Endothelial cell of umbilical vein (primary cell): ENCODE measurements around the gene C17orf78. TPM values are rescaled to one million over a fixed set of nuclear protein-coding genes. Genes with fewer than 3 reads are reported as not detected.

ENCODE experiments used
- BruUV-seq: library from RNA; stranded (reverse); fragments of 400-500 nt; replicated peaks from 2 replicates; lab custom pipeline; 2021; lab: Mats Ljungman, UMichigan
- CTCF ChIA-PET: fragments of 300-600, 350-600 bp; sonication (Branson Sonifier 250); formaldehyde crosslinking; loops from one replicate; lab custom pipeline; 2021; ENCODE audit warnings: antibody characterized with exemption, inconsistent platforms; lab: Charles Lee
- POLR2A ChIA-PET: fragments of 300-600, 350-600 bp; sonication (Branson Sonifier 250); formaldehyde crosslinking; loops from one replicate; lab custom pipeline; 2021; ENCODE audit warnings: antibody characterized with exemption, inconsistent platforms; lab: Charles Lee
- DNase-seq: peaks from one replicate; pipeline ENCODE4 v3.0.0-alpha.2; 2011; ENCODE audit warnings: low read depth, low spot score
- FAIRE-seq: peaks from 2 replicates; lab custom pipeline; 2011; peaks lifted over from hg19 to GRCh38; lab: Jason Lieb, UNC
- H2AFZ ChIP-seq: 2 replicates; pipeline ENCODE4 v1.6.0; 2012; ENCODE audit warnings: low read depth, low read length, control low read depth, inconsistent platforms
- H3K27ac ChIP-seq: 2 replicates; pipeline ENCODE4 v1.5.1; 2011; ENCODE audit warnings: low read depth, mild to moderate bottlenecking, control low read depth, low read length, moderate library complexity; ENCODE audit not compliant: insufficient read depth
- H3K27me3 ChIP-seq, 2 experiments: 2 replicates each; pipeline versions ENCODE4 v1.6.0 to v1.6.1; 2011; ENCODE audit warnings: low read length in 2 of 2, mixed read lengths in 1 of 2; ENCODE audit not compliant: control insufficient read depth in 2 of 2, insufficient read depth in 2 of 2
- H3K36me3 ChIP-seq, 2 experiments: 2 replicates in 1 of 2; 3 replicates in 1 of 2; pipeline ENCODE4 v1.5.1; 2011; ENCODE audit warnings: low read length in 2 of 2, mild to moderate bottlenecking in 1 of 2, moderate library complexity in 1 of 2; ENCODE audit not compliant: control insufficient read depth in 2 of 2, insufficient read depth in 2 of 2; ENCODE audit errors: extremely low read depth in 1 of 2
- H3K4me1 ChIP-seq: 3 replicates; pipeline ENCODE4 v1.5.1; 2011; ENCODE audit warnings: mild to moderate bottlenecking, low read length; ENCODE audit not compliant: control insufficient read depth, insufficient read depth; ENCODE audit errors: extremely low read depth
- H3K4me2 ChIP-seq: 2 replicates; pipeline ENCODE4 v1.6.1; 2011; ENCODE audit warnings: low read length, control low read depth, mixed read lengths; ENCODE audit not compliant: insufficient read depth
- H3K4me3 ChIP-seq, 3 experiments: fragments of 200-600 bp in 1 of 3; sonication (generic), shearing (Covaris generic) in 1 of 3; replicated peaks in 1 of 3; 2 replicates each; pipeline ENCODE4 v1.5.1; 2011 to 2016; ENCODE audit warnings: control low read depth in 3 of 3, low read length in 3 of 3, mild to moderate bottlenecking in 2 of 3, inconsistent platforms in 1 of 3, low read depth in 1 of 3, moderate library complexity in 1 of 3; ENCODE audit not compliant: insufficient read depth in 1 of 3
- H3K79me2 ChIP-seq: 2 replicates; pipeline ENCODE4 v1.6.0; 2012; ENCODE audit warnings: low read length, inconsistent platforms; ENCODE audit not compliant: control insufficient read depth, insufficient read depth
- H3K9ac ChIP-seq: replicated peaks from 2 replicates; pipeline ENCODE3; 2011; ENCODE audit warnings: low read length, control low read depth; ENCODE audit not compliant: insufficient read depth; ENCODE audit errors: extremely low read depth
- H3K9me1 ChIP-seq: replicated peaks from 3 replicates; pipeline ENCODE4 v1.6.0; 2011; ENCODE audit warnings: mild to moderate bottlenecking, low read length; ENCODE audit not compliant: control insufficient read depth, insufficient read depth; ENCODE audit errors: extremely low read depth
- H3K9me3 ChIP-seq: replicated peaks from 2 replicates; pipeline ENCODE4 v1.5.1; 2012; ENCODE audit warnings: low read length, inconsistent platforms; ENCODE audit not compliant: control insufficient read depth, insufficient read depth
- H4K20me1 ChIP-seq: replicated peaks from 2 replicates; pipeline ENCODE3; 2011; ENCODE audit warnings: mild to moderate bottlenecking, low read length; ENCODE audit not compliant: control insufficient read depth, insufficient read depth; ENCODE audit errors: extremely low read depth
- EZH2 ChIP-seq: IDR thresholded peaks from 2 replicates; pipeline ENCODE4 v1.6.1; 2012; ENCODE audit warnings: borderline replicate concordance, low read depth, mild to moderate bottlenecking, moderate library complexity, low read length, inconsistent platforms; ENCODE audit not compliant: severe bottlenecking
- FOS ChIP-seq: IDR thresholded peaks from 2 replicates; pipeline ENCODE4 v1.6.1; 2011; ENCODE audit warnings: mild to moderate bottlenecking, low read length, moderate library complexity, borderline replicate concordance; ENCODE audit not compliant: insufficient read depth
- GATA2 ChIP-seq: IDR thresholded peaks from 2 replicates; pipeline ENCODE4 v1.7.0; 2011; ENCODE audit warnings: low read depth, mild to moderate bottlenecking, moderate library complexity, mixed read lengths, low read length; ENCODE audit not compliant: insufficient read length, insufficient read depth
- JUN ChIP-seq: IDR thresholded peaks from 2 replicates; pipeline ENCODE4 v1.6.1; 2011; ENCODE audit warnings: borderline replicate concordance, low read depth; ENCODE audit not compliant: insufficient read length, insufficient read depth
- MYC ChIP-seq: IDR thresholded peaks from one replicate; pipeline ENCODE4 v1.6.1; 2011; ENCODE audit warnings: mild to moderate bottlenecking, low read depth, low read length
- POLR2A ChIP-seq: IDR thresholded peaks from 2 replicates; pipeline ENCODE4 v1.6.1; 2012; ENCODE audit warnings: low read depth, mild to moderate bottlenecking, control low read depth, low read length
- POLR2AphosphoS5 ChIP-seq: IDR thresholded peaks from 2 replicates; pipeline ENCODE4 v1.6.1; 2012; ENCODE audit warnings: low read depth, mild to moderate bottlenecking, control low read depth, low read length, moderate library complexity; ENCODE audit not compliant: insufficient read depth
- dilution Hi-C: fragments of 300-500 bp; cut with MboI; formaldehyde crosslinking; loops from one replicate; pipeline ENCODE4 v1.15.0; 2019; ENCODE audit warnings: low sequenced_read_pairs; ENCODE audit not compliant: extremely low pct_ligation_motif_present
- intact Hi-C: fragments of 100-400 bp; cut with micrococcal nuclease; formaldehyde crosslinking; loops from one replicate; pipeline ENCODE4 v1.10.0; 2022
- polyA plus RNA-seq, 4 experiments: library from polyadenylated mRNA; depleted of rRNA in 3 of 4; stranded (reverse) in 3 of 4; unstranded in 1 of 4; fragments of >200 nt; gene quantifications; 2 replicates each; pipeline versions ENCODE4 v1.2.1 to v1.2.3, GENCODE V29; 2011 to 2012; ENCODE audit warnings: missing spikeins in 1 of 4
- total RNA-seq: library from RNA; stranded (reverse); gene quantifications from 2 replicates; pipeline ENCODE4 v1.2.3, GENCODE V29; 2021
- TF ChIP-seq, protein P1 (sequence below), 2 donors: IDR thresholded peaks; 1 replicate in 1 of 2; 2 replicates in 1 of 2; pipeline ENCODE4 v1.5.1; 2011; ENCODE audit warnings: low read length in 2 of 2, mild to moderate bottlenecking in 2 of 2, moderate library complexity in 2 of 2, control low read depth in 1 of 2, inconsistent platforms in 1 of 2, low read depth in 1 of 2; ENCODE audit not compliant: insufficient read depth in 1 of 2; ENCODE audit errors: extremely low read depth in 1 of 2
- TF ChIP-seq, protein P2 (sequence below): IDR thresholded peaks from 2 replicates; pipeline ENCODE4 v1.6.1; 2011; ENCODE audit not compliant: insufficient read depth, insufficient read length

The C17orf78 gene
- total and polyA plus RNA-seq, 2 donors (not counting 3 experiments of a cell fraction or from before 2014, with no cell fraction given), result not detected

DNA sequence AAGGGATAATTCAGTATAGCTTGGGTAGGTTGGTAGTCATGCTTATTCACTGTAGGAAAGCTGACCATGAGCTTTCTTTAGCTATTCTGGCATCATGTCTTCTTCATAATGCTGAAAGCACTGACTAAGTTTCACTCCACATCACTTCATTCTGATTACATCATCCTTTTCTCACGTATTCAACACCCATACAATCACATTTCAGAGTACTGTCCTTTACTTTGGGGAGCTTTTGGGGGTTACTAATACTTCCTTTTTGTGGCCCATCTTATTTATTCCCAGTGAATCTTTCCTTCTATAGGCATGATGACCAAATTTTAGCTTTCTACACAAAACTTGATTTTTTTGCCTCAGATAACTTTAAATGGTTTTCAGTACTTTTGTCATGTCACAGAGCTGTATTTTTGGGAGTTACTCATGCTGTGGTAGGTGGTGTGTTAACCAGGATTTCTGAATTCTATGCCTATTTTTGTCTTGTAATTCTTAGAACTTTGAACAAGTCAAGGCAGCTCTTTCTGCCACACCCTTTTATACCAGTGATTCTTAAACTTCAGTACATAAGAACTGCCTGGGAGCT is 54.4 kb downstream of the C17orf78 start:
- Histone ChIP-seq H3K4me3 (no peak overlapping the region), H3K9me1 (no peaks in the 10 kb centered on the region), H3K79me2 (peaks cover 4% of the 10 kb centered on the region), H3K4me1 (no peaks in the 10 kb centered on the region), H3K9me3 (no peaks in the 10 kb centered on the region), H3K4me2 (no peak overlapping the region), H4K20me1 (no peaks in the 10 kb centered on the region), H3K36me3 (peaks cover 0 to 11% of the 10 kb centered on the region in 2 experiments), H3K27ac (no peak overlapping the region), H2AFZ (no peak overlapping the region), H3K9ac (no peak overlapping the region), H3K27me3 (no peaks in the 10 kb centered on the region)
- intact Hi-C loops (no loop called here), dilution Hi-C loops (no loop called here)
- DNase-seq (no peak), FAIRE-seq (no peak)
- ChIA-PET CTCF (interaction anchor here (0.9 to 2.2 kb wide), 9 partner anchors 9 to 134 kb away, joined by 3 to 10 read pairs (median 4); no protein-coding TSS in a partner anchor), POLR2A (interaction anchor here (0.5 to 0.9 kb wide), 2 partner anchors 22 to 213 kb away, joined by 3 read pairs; no protein-coding TSS in a partner anchor)
- TF ChIP-seq FOS (no peak), POLR2AphosphoS5 (no peak), GATA2 (no peak), POLR2A (no peak), JUN (no peak), MYC (no peak), EZH2 (no peak)
- TF ChIP-seq, protein P1, sequence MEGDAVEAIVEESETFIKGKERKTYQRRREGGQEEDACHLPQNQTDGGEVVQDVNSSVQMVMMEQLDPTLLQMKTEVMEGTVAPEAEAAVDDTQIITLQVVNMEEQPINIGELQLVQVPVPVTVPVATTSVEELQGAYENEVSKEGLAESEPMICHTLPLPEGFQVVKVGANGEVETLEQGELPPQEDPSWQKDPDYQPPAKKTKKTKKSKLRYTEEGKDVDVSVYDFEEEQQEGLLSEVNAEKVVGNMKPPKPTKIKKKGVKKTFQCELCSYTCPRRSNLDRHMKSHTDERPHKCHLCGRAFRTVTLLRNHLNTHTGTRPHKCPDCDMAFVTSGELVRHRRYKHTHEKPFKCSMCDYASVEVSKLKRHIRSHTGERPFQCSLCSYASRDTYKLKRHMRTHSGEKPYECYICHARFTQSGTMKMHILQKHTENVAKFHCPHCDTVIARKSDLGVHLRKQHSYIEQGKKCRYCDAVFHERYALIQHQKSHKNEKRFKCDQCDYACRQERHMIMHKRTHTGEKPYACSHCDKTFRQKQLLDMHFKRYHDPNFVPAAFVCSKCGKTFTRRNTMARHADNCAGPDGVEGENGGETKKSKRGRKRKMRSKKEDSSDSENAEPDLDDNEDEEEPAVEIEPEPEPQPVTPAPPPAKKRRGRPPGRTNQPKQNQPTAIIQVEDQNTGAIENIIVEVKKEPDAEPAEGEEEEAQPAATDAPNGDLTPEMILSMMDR (IDR thresholded peaks at IDR 0.05; ENCODE audit: extremely low read depth in 1 of 2, insufficient read depth in 1 of 2, low read depth in 1 of 2, low read length in 2 of 2), result no peak
- TF ChIP-seq, protein P2, sequence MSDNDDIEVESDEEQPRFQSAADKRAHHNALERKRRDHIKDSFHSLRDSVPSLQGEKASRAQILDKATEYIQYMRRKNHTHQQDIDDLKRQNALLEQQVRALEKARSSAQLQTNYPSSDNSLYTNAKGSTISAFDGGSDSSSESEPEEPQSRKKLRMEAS, result no peak
- BruUV-seq, result no TSS peak
